Upper lobe of left lung (tissue), 6 donors: ENCODE measurements around the gene GALNT4. TPM values are rescaled to one million over a fixed set of nuclear protein-coding genes. Genes with fewer than 3 reads are reported as not detected.

Source experiments
- ATAC-seq, 2 donors: fragments of 200-7000 bp; cut with Tn5 transposase; one replicate each; pipeline ENCODE4 v1.9.1; 2022; ENCODE audit warnings: mild to moderate bottlenecking in 2 of 2, moderate library complexity in 2 of 2; ENCODE audit not compliant: low FRiP score in 2 of 2
- DNase-seq, 2 donors: peaks; one replicate each; pipeline ENCODE4 v3.0.0-alpha.2; 2019 to 2020
- H3K27ac ChIP-seq, 4 donors: fragments of 200-600 bp; sonication (generic); one replicate each; pipeline ENCODE4 v1.5.1; 2016 to 2019
- H3K27me3 ChIP-seq, 4 donors: fragments of 200-600 bp; sonication (generic); one replicate each; pipeline ENCODE4 v1.5.1; 2017 to 2019
- H3K36me3 ChIP-seq, 4 donors: fragments of 200-600 bp; sonication (generic); one replicate each; pipeline ENCODE4 v1.5.1; 2016 to 2019
- H3K4me1 ChIP-seq, 4 donors: fragments of 200-600 bp; sonication (generic); one replicate each; pipeline ENCODE4 v1.5.1; 2018 to 2019
- H3K4me3 ChIP-seq, 4 donors: fragments of 200-600 bp; sonication (generic); one replicate each; pipeline ENCODE4 v1.5.1; 2017 to 2019; ENCODE audit warnings: mild to moderate bottlenecking in 2 of 4, moderate library complexity in 1 of 4
- H3K9me3 ChIP-seq, 4 donors: fragments of 200-600 bp; sonication (generic); one replicate each; pipeline ENCODE4 v1.5.1; 2018 to 2019
- CTCF ChIP-seq, 6 experiments: fragments of 450-650 bp in 4 of 6; fragments of 200-600 bp in 2 of 6; sonication (generic) in 2 of 6; IDR thresholded peaks; one replicate each; pipeline ENCODE4 v1.5.1; 2016 to 2019; ENCODE audit warnings: antibody characterized with exemption in 6 of 6
- EP300 ChIP-seq, 4 donors: sonication (generic); formaldehyde crosslinking; IDR thresholded peaks; one replicate each; pipeline ENCODE4 v1.5.1; 2017; ENCODE audit warnings: antibody characterized with exemption in 4 of 4, control low read depth in 2 of 4
- POLR2A ChIP-seq, 4 donors: fragments of 450-650 bp; IDR thresholded peaks; one replicate each; pipeline ENCODE4 v1.5.1; 2016 to 2017; ENCODE audit warnings: antibody characterized with exemption in 4 of 4, mild to moderate bottlenecking in 2 of 4
- POLR2AphosphoS5 ChIP-seq, 2 donors: sonication (generic); formaldehyde crosslinking; IDR thresholded peaks; one replicate each; pipeline ENCODE4 v1.5.1; 2017; ENCODE audit warnings: antibody characterized with exemption in 2 of 2
- WGBS, 2 donors: methylation state at CpG; one replicate each; pipeline ENCODE4 v1.1.5; 2017 to 2018; 5-methylcytosine and 5-hydroxymethylcytosine counted together
- total RNA-seq, 6 donors: library from RNA; depleted of rRNA in 4 of 6; stranded (reverse); fragments of >200 nt in 4 of 6; gene quantifications; one replicate each; pipeline versions ENCODE4 v1.1.0 to v1.2.1, GENCODE V29; 2016 to 2021
- donor health status: DM: no; HTN: no; CAD: no; lungs with moderate emphysema.
- donor health status: DM: no; HTN: yes; CAD: no; lungs with severe emphysema.

Gene GALNT4
- total RNA-seq, 6 donors from 2014 or later, result 2.4 to 13.5 (median 7.9) TPM

DNA sequence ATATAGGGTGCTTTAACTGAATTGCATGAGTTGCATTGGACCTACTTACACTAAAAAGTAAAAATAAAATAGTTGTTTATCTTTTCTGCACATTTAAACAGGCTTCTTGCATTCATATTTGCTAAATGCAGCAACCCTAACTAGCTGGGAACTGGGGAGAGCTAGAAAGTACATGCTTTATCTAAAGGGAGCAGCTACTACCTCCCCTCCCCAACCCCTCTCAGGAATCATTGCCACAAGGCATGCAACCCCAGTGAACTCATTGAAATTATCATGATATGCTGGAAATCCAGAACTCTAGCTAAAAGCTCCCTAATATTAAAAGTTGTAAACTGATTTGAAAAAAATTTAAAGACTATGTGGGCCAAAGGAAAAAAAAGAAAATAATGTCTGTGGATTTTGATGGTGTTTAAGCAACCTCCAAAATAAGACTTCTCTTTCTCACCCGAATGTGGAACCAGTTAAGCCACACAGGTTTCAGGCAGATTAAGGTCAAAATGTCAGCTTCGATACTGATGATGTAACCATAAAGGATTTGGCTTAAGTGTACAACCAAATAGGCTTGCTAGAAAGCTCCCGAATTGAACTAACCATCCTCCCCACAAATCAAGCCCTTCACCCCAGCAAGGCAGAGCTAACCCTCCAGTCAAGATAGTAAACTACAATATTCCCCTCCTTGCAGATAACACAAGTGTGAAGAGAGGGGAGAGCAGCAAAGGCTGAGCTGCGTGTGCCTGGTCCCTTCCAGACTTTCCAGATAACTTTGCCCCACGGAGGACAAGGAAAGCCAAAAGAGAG is 15.0 kb upstream of the GALNT4 start:
- ATAC-seq, result no peak

GRCh38 chr12:89538897-89539296 is 14.3 kb upstream of the GALNT4 start:
- DNase-seq, result no peak
- H3K36me3 ChIP-seq, result no peaks in the 10 kb centered on the region

More for the DNA sequence above, 15.0 kb upstream of the GALNT4 start:
- Histone ChIP-seq H3K27ac (no peak overlapping the region), H3K36me3 (no peaks in the 10 kb centered on the region), H3K27me3 (no peaks in the 10 kb centered on the region), H3K4me3 (no peak overlapping the region), H3K4me1 (peaks cover 10 to 18% (median 13%) of the 10 kb centered on the region in 4 donors), H3K9me3 (no peaks in the 10 kb centered on the region)
- 70 to 79% methylated on average over 5 of the region's 5 CpGs for WGBS, 2 donors
- TF ChIP-seq POLR2A (IDR thresholded peaks at IDR 0.05), result no peak
- TF ChIP-seq EP300 (IDR thresholded peaks at IDR 0.05), result no peak
- no peak for TF ChIP-seq POLR2AphosphoS5 (IDR thresholded peaks at IDR 0.05)
- no peak for TF ChIP-seq CTCF (IDR thresholded peaks at IDR 0.05)
- no peak for DNase-seq

DNA sequence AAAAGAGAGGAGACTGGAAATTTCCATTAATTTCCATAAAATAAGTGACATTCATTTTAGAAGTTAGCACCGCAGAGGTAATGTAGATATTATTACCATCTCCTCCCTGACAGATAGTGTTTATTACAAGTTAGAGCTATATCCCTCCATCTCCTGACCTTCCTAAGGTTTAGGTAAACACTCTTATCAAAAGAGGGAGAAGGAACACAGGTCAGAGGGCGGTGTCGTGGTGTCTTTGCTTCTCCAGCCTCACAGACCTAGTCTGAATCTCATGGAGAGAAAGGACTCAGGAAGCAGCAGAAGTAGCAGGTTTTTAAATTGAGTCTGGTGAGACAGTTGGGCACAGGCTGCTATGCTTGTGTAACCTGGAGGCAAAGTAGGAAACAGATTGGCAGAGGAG is 12.8 kb upstream of the GALNT4 start:
- H3K27me3 ChIP-seq, result no peaks in the 10 kb centered on the region
- ATAC-seq, result no peak
- DNase-seq, result no peak
- WGBS, 2 donors, result 83 to 84% methylated on average over 3 of the region's 3 CpGs
- no peak overlapping the region for H3K27ac ChIP-seq
- TF ChIP-seq EP300 (IDR thresholded peaks at IDR 0.05) (no peak), CTCF (IDR thresholded peaks at IDR 0.05) (no peak), POLR2AphosphoS5 (IDR thresholded peaks at IDR 0.05) (no peak), POLR2A (IDR thresholded peaks at IDR 0.05) (no peak)
- H3K4me3 ChIP-seq, result no peak overlapping the region
- H3K36me3 ChIP-seq, result no peaks in the 10 kb centered on the region
- H3K9me3 ChIP-seq, result no peaks in the 10 kb centered on the region
- H3K4me1 ChIP-seq, result no peaks in the 10 kb centered on the region

More at GRCh38 chr12:89538897-89539296, 14.3 kb upstream of the GALNT4 start:
- WGBS, 2 donors, result 84 to 93% methylated on average over 4 of the region's 4 CpGs
- H3K27ac ChIP-seq, result no peak overlapping the region
- H3K4me1 ChIP-seq, result peaks cover 10 to 11% (median 11%) of the 10 kb centered on the region in 4 donors
- H3K27me3 ChIP-seq, result no peaks in the 10 kb centered on the region
- no peak for ATAC-seq
- TF ChIP-seq POLR2AphosphoS5 (IDR thresholded peaks at IDR 0.05) (no peak), POLR2A (IDR thresholded peaks at IDR 0.05) (no peak), CTCF (IDR thresholded peaks at IDR 0.05) (no peak), EP300 (IDR thresholded peaks at IDR 0.05) (no peak)
- H3K9me3 ChIP-seq, result no peaks in the 10 kb centered on the region
- H3K4me3 ChIP-seq, result no peak overlapping the region

- H3K9me3 ChIP-seq, result no peaks in the 10 kb centered on the region
- H3K36me3 ChIP-seq, result no peaks in the 10 kb centered on the region
- peak in 1 of 2 donors; percentile 46 for ATAC-seq
- no peak overlapping the region for H3K27ac ChIP-seq
- TF ChIP-seq POLR2A (IDR thresholded peaks at IDR 0.05) (no peak), CTCF (IDR thresholded peaks at IDR 0.05) (peak; percentile 40 to 76 (median 62)), EP300 (IDR thresholded peaks at IDR 0.05) (no peak), POLR2AphosphoS5 (IDR thresholded peaks at IDR 0.05) (no peak)
- H3K4me3 ChIP-seq, result no peak overlapping the region
- DNase-seq, result no peak
- no peaks in the 10 kb centered on the region for H3K27me3 ChIP-seq
- WGBS, 2 donors, result 30 to 43% methylated on average over 1 of the region's 1 CpG
- peaks cover 9 to 18% (median 11%) of the 10 kb centered on the region in 4 donors for H3K4me1 ChIP-seq
Observed at GRCh38 chr12:89529738-89530137, 5.1 kb upstream of the GALNT4 start.
